ENCODE results near the gene BABAM2. TPM values are rescaled to one million over a fixed set of nuclear protein-coding genes. Genes with fewer than 3 reads are reported as not detected.

The BABAM2 gene
- total and polyA plus RNA-seq, 9 of the 15 experiments (the other 6 are each of a cell fraction or from before 2014, with no cell fraction given): 10.9 to 37.4 (median 25.6) TPM

GRCh38 chr2:27980242-27980641 lies 89.7 kb downstream of the BABAM2 start (continued):
- no peak for TF ChIP-seq ZNF23 (CRISPR knock-in tag; IDR thresholded peaks at IDR 0.05)

- no peaks in the 10 kb centered on the region for H4K20me1 ChIP-seq (replicated peaks; ENCODE audit: control insufficient read depth, insufficient read depth, low read length)
- BruUV-seq (replicated peaks): no TSS peak
- no peak for FAIRE-seq
- ChIA-PET CTCF (ENCODE audit: low intra/inter-chr PET ratio) (interaction anchor here (0.6 kb wide), 1 partner anchor 534 kb away, joined by 3 read pairs; no protein-coding TSS in a partner anchor), POLR2A (no interaction called here)
- ATAC-seq: no peak
- TF ChIP-seq SMARCB1 (IDR thresholded peaks at IDR 0.05; ENCODE audit: insufficient read length, low read depth) (no peak), CCAR2 (IDR thresholded peaks at IDR 0.05; ENCODE audit: low read depth, low read length) (no peak), ARID2 (IDR thresholded peaks at IDR 0.05) (no peak), TBP (optimal IDR thresholded peaks at IDR 0.05; ENCODE audit: low read depth, low read length) (no peak), ELK1 (CRISPR knock-in tag; IDR thresholded peaks at IDR 0.05) (no peak), ZNF696 (CRISPR knock-in tag; conservative IDR thresholded peaks at IDR 0.05) (no peak), HDAC8 (tag; IDR thresholded peaks at IDR 0.05) (no peak), PTBP1 (IDR thresholded peaks at IDR 0.05; ENCODE audit: low read depth, low read length) (no peak), MTA2 (IDR thresholded peaks at IDR 0.05; ENCODE audit: low read depth) (no peak), THRA (IDR thresholded peaks at IDR 0.05) (no peak), MAX (CRISPR knock-in tag; IDR thresholded peaks at IDR 0.05) (no peak), CTCFL (IDR thresholded peaks at IDR 0.05; ENCODE audit: borderline replicate concordance, insufficient read depth, low read depth, low read length, poor library complexity, severe bottlenecking) (no peak), KDM1A (IDR thresholded peaks at IDR 0.05) (no peak), MED1 (CRISPR knock-in tag; IDR thresholded peaks at IDR 0.05; ENCODE audit: borderline replicate concordance) (no peak), ZNF311 (CRISPR knock-in tag; IDR thresholded peaks at IDR 0.05) (no peak), CHD2 (IDR thresholded peaks at IDR 0.05; ENCODE audit: low read depth, low read length) (no peak)
- no peaks in the 10 kb centered on the region; a peak in 1 of 5 replicates for H3K4me1 ChIP-seq (replicated peaks in 1 of 2; ENCODE audit: control insufficient read depth in 2 of 2, insufficient read depth in 2 of 2, low read length in 2 of 2)
- H2AFZ ChIP-seq (ENCODE audit: low read depth, low read length): no peak overlapping the region
- intact Hi-C loops (cut with micrococcal nuclease) (no loop called here), in situ Hi-C loops (cut with MboI) (no loop called here)
- no peak overlapping the region for H3K27ac ChIP-seq (ENCODE audit: extremely low read depth, low read depth, low read length)
- DNase-seq (ENCODE audit: extremely low read depth in 1 of 4, low spot score in 3 of 4): no peak
- no peak overlapping the region for H3K9ac ChIP-seq (ENCODE audit: insufficient read depth in 1 of 2, low read depth in 2 of 2, low read length in 2 of 2)
- H3K4me2 ChIP-seq (ENCODE audit: insufficient read depth, low read length): no peak overlapping the region
- H3K9me3 ChIP-seq (replicated peaks; ENCODE audit: control insufficient read depth, insufficient read depth, low read depth, low read length): no peaks in the 10 kb centered on the region
- no peaks in the 10 kb centered on the region for H3K9me1 ChIP-seq (ENCODE audit: control insufficient read depth, insufficient read depth, low read length)
- H3K27me3 ChIP-seq (ENCODE audit: control insufficient read depth in 2 of 2, insufficient read depth in 2 of 2, low read length in 2 of 2): no peaks in the 10 kb centered on the region
- H3K79me2 ChIP-seq (ENCODE audit: control insufficient read depth, insufficient read depth, low read length): no peaks in the 10 kb centered on the region
- H3K4me3 ChIP-seq: no peak overlapping the region
- no peaks in the 10 kb centered on the region for H3K36me3 ChIP-seq (ENCODE audit: control insufficient read depth, insufficient read depth, low read length)
These were observed 93.6 kb downstream of the BABAM2 start for GRCh38 chr2:27984153-27984552.
